GF-D8 (cell line): Measurements from ENCODE around the gene SP2.
A peak's percentile ranks its signal among the peaks of the same experiment; 100 is the strongest.
"Not testable (repeated sequence)": the region's sequence is repeated elsewhere in the genome, so short reads cannot be mapped to it uniquely, and the experiment has no call there.

Experiments used
- DNase-seq: peaks from one replicate; lab custom pipeline; 2025; lab: John Stamatoyannopoulos, UW

Gene SP2

DNA sequence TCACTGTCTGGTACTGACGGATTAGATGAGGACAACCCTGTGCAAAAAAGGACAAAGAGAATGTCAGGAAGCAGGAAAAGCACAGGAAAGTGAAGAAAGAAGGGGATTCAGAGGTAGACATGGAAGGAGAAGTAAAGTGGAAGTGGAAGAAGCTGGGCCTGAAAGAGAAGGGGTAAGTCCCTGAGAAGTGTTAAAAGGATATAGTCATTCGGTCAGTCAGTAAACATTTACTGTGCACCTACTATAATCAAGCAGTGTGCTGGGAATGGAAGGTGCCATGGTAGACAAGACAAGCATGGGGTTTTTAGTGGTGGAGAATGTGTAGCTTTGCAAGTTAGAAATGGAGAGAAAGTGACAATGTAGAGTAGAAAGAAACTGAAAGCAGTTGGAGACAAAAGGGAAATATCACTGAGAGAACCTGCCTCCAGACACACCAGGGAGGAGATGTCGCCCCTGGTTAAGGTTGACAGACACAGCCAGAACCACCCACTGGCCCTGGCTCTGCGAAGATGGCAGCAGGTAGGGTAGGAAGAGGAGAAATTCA, 4.4 kb upstream of the SP2 start:
- DNase-seq, result no peak

DNA sequence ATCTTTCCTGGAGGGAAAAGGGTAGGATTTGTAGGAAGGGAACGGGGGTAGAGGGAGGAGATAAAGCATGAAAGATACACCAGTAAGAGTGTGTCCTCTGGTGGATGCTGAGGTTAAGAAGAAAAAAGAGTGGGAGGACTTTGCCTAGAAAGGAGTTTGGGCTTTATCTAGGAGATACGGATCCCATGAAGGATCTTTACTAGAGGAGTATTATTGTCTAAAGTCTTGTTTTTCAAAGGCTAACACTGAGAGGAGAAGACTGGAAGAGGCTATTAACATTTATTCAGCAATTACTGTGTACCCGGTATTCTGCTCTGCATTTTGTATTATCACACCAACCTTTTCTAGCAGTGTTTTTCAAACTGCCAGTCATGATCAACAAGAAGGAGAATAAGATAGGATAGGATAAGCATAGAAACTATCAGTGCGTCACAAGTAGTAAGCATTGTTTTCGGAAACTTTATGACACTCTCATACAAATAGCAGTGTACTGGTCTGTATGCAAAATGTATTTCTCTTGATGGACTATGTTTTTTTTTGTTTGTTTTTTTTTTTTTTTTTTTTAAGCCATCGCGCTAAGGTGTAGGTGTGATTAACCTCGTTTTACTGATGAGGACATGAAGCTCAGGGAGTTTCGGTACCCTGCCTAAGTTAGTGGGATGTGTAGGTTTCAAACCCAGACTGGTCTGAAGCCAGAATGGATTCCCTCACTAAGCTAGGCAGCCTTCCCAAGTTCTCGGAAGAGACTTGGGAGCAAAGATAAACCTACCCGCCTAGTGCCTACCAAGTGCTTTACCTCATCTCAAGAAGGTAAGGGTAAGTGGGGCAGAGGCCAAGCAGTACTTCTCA, 1.3 kb upstream of the SP2 start:
- DNase-seq, result no peak

DNA sequence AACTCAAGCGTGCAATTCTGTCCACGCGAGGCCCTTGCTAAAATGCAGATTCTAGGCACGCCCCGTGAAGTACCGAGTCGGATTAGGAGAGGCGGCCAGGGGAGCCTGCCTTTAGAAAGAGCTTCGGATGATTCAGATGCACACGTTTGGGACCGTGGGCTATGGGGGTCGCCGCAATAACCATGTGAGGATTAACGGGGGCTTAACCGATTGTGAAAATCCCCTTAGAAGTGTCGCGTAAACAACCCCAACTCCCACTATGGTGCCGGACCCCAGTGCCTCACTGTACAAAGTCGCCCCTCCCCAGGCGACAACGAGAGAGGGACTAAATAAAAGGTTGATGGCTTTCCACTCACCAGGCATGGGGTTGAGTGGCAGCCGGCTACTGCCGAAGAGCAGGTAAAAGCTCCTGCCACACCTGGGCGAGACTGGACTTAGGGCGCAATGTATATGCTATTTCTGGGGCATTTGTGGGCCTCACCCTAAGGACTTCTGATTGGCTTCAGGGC, 635 bp upstream of the SP2 start:
- no peak for DNase-seq

DNA sequence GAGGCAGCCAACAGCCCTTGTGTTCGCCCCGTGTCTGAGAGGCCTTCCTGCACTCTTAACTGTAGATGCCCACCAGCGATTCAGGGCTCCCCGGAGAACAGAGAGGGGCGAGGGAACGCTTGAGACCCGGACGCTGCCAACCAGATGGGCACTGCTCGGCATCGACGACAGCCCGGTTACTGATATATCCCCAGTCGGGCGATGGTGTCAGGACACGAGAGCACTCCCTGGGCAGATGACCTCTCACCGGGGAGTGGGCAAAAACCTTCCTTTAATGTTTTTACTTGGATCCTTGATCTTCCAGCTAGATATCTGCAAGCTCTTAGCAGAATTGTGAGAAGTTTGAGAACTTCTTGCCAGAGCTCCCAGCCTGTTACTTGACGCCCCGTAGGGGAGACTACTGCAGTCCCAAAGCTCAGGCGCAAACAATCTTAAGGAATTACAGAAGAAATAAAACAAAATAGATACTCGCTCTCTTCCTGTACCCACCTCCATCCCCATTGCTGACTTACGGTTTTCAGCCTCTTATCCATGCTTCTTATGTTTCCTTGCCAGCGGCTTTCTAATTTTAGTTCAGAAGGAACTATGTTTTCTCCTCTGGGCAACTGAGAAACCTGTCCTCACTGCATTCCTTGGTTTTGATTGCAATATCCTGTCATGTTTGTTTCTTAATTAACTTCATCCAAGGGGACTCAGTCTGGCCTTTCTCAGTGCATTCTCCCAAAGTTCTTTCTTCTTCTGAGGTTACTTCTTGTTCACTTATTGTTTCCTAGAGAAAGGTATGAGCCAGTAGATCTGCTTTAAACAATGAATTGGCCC, 845 bp downstream of the SP2 start:
- no peak for DNase-seq

DNA sequence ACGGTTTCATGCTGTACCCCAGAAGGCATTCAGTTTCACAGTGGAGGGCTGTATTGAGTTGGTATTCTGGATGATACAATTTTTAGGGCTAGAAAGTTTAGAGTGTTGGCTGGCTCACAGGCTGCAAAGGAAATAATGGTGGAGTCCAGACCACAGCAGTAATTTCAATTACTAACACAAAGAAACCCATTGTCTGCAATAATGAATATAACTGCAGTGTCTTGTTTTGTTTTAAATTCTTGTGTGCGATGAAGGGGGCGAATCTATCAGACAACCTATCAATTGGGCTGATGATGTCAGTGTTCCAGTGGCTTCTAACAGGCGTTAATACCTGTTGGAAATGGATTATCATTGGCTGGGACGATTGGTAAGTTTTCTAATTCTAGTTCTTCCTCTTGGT, 1.5 kb downstream of the SP2 start:
- DNase-seq, result no peak

DNA sequence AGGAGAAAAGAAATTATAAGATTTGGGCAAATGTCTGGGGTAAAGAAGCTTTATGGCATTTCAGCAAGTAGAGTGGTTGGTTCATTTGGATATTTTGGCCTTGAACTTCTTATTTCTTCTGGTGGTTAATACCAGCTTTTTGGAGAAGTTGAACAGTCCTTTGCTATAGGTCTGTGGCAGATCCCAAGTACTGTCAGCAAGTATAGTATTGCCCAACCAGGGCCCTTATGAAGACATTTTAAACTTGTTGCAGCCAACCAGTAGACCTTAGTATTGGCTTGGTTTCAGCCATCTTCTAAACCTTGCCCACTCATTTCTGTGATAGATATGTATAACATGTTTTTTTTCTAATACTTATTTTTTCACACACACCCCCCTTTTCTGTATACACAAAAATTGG, 2.2 kb downstream of the SP2 start:
- peak; percentile 47 for DNase-seq

DNA sequence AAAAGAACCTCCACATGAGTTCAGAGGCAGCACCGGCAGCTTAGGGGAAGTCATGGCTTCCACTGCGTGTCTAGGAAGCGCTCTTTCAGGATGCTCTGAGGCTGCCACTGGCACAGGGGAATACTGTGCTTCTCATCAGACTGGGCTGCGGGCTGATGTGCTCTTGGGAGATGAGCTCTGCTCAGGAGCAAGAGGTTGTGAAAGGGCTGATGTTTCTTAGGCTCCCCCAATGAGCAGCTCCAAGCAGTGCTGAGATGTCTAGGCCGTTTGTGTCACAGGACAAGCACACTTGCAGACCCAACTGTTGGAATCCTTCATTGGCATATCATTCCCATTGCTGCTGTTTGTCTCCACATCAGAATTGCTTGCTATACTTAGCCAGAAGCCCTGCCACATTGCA, 3.6 kb downstream of the SP2 start:
- DNase-seq, result no peak

DNA sequence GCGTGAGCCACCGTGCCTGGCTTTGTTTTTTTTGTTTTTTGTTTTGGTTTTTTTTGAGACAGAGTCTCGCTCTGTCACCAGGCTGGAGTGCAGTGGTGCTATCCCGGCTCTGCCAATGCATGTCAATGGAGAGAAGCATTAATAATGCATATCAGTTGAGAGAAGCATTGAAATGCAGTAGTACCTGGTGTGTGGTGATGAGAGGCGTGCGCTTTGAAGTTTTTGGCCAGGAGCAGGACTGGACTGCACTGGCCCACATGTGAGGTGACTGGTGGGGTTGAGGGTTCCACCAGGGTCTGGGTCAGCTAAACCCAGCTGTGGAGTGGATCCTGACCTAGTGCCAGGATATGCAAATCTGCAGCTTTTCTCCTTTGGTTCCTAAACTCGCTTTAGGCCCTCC, 5.4 kb downstream of the SP2 start:
- DNase-seq, result no peak

DNA sequence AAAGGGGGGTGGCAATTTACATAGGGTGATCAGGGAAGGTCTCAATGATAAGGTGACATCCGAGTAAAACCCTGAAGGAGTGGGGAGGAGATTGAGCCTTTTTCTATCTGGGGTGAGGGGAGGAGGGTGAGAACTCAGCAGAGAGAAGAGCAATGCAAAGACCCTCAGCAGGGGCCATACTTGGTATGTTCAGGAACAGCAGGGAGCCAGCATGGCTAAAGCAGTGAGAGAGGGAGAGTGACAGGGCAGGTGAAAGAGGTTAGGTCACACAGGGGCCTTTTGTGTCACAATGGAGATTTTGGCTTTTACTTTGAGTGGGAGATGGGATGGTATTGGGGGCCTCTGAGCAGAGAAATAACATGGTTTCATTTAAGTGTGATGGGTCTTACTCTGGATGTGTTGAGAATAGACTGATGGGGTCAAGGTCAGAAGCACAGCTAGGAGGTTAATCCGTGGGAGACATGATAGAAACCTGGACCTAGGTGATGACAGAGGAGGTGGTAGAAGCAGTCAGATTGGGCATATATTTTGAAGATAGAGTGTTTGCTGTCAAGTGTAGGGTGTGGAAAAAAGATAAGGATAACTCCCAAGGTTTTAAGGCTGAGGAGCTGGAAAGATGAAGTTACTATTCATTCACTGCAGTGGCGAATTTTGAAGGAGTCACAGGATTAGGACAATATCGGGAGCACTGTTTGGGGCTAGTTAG, 6.2 kb downstream of the SP2 start:
- DNase-seq, result no peak

DNA sequence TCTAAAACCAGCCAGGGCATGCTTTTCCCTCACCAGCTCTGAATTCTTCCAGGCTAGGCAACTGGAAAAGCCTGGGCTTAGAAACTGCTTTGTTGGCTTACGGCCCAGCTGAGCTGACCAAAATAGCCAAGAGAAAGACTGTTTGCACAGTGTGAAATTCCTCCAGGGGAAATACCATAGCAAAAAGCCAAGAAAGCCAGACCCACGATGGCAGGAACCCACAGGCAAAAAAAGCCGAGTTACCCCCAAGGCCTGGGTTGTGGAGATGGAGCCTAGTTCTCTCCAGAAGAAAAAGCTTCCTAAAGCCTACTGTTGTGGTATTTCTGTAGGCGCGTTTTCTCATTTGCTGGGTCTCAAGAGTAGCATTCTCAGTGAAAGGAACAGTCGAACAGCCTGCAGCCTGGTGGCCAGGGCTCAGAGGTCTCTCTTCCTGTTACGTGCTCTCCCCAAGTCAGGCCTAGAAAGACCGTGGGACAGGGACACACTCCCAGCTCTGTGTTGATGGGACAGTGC, 9.2 kb downstream of the SP2 start:
- DNase-seq, result no peak

DNA sequence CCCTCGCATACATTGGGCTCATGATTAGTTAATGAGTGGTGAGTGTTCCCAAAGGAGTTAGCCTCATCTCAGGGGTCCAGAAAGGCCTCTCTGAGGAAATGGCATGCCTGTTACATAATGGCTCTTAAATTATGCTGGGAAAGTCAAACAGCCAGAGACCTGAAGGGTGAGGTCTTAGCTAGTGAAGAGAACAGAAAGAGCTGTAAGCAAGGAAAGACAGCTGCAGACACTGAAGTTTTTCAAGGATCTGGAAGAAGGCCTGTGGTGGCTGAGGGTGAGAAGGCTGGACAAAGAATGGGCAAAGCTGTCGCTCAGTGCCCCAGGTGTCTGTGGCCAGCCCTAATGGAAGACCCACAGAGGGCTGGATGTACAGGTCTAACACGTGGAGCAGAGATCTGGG, 10.4 kb downstream of the SP2 start:
- DNase-seq, result no peak

DNA sequence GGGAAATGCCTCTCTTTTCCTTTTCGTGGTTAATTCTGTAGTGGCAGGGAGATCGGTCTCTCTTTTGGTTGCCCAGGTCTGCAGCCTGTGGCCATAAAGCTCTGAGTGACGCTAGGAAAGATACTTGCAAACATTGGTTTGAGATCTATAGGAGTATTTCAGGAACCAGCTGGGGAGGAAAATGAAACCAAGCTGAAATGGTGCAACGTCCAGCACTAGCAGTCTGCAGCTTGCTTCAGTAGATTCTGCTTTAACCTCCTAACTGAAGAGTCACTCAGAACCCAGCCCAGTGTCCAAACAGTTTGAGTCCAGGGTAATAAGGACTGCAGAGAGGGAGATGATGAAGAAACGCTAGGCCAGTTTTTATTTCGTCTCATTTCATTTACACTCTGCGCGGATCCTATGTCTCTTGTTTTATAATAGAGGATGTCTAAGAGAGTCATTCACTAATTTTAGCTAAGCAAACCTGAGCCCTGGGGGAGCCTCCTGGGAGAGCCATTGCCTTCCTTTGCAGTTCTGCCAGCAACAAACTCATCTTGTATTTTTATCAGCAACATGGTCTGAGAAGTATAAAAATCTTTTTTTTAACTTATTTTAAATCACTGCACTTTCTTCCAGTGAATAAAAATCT, 12.0 kb downstream of the SP2 start:
- peak; percentile 69 for DNase-seq

DNA sequence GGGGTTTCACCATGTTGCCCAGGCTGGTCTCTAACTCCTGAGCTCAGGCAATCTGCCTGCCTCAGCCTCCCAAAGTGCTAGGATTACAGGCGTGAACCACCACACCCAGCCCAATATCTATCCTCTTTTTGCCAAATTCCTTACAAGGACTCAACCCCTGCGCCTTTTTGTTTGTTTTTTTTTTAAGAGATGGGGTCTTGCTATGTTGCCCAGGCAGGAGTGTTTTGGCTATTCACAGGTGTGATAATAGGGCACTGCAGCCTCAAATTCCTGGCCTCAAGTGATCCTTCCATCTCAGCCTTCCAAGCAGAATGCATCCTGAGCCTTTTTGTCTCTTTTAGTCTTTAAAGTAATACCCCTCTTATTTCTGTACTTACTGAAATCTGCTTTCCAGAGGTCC, 17.0 kb downstream of the SP2 start:
- no peak for DNase-seq

DNA sequence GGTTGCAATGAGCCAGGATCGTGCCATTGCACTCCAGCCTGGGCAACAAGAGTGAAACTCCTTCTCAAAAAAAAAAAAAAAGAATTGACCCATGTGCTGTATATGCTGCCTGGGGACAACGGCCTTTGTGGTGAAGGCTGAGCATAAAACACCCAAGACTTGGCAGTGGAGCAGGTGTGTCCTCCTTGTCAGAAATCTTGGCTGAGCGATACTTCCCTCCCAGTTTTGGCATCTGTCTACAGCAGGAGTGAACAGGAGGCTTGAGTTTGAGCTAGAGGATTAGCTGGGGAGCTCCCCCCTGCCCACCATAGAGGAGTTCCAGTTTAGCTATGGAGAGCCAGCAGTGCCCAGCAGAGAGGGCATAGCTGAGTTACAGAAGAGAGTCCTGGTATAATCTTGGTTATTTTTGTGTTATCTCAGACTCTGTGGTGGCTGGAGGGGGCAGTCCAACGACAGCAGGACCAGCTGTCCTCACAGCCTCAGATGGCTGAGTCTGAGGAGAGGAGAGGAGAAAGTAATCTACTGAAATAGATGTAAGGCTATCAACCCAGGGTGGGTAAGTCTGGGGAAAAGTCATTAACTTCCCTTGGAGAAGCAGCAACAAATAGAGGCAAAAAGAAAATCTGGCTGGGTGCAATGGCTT, 18.4 kb downstream of the SP2 start:
- DNase-seq, result no peak

DNA sequence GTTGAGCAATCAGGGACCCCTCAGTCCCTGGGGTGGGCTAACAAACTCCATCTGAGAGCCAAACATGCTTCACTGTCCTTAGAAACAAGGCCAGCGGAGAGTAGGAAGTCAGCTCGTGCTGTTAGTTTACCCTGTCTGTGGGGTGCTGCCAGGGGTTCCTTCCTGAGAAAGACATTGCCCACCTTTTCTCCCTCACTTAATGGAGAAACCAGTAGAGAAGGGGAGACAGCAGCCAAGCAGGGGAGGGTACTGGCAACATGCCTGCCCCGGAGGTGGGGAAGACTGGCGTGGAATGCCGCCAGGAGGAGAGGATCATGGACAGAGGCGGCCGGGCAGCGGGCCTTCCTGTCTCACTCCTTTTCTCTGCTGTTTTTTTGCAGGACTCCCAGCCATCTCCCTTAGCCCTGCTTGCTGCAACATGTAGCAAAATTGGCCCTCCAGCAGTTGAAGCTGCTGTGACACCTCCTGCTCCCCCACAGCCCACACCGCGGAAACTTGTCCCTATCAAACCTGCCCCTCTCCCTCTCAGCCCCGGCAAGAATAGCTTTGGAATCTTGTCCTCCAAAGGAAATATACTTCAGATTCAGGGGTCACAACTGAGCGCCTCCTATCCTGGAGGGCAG, 19.9 kb downstream of the SP2 start:
- no peak for DNase-seq

DNA sequence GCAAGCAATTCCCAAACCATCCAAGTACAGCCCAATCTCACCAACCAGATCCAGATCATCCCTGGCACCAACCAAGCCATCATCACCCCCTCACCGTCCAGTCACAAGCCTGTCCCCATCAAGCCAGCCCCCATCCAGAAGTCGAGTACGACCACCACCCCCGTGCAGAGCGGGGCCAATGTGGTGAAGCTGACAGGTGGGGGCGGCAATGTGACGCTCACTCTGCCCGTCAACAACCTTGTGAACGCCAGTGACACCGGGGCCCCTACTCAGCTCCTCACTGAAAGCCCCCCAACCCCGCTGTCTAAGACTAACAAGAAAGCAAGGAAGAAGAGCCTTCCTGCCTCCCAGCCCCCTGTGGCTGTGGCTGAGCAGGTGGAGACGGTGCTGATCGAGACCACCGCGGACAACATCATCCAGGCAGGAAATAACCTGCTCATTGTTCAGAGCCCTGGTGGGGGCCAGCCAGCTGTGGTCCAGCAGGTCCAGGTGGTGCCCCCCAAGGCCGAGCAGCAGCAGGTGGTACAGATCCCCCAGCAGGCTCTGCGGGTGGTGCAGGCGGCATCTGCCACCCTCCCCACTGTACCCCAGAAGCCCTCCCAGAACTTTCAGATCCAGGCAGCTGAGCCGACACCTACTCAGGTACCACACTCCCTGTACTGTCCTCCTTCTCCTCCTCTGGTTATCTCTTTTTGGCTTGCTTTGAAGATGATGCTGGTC, 20.6 kb downstream of the SP2 start:
- DNase-seq, result no peak

DNA sequence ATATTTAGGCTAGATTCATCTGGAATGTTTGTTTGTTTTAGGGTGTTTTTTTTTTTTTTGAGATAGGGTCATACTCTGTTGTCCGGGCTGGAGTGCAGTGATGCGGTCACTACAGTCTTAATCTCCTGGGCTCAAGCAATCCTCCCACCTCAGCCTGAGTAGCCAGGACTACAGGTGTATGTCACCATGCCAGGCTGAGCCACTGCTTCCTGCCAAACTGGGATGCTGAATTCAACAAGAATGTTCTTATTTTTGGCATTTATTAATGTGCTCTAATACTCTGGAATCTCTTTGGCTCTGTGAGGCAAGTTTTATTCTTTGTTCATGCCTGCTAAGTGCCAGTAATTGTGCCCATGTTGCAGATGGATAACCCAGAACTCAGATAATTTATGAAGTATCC, 21.5 kb downstream of the SP2 start:
- DNase-seq, result no peak

DNA sequence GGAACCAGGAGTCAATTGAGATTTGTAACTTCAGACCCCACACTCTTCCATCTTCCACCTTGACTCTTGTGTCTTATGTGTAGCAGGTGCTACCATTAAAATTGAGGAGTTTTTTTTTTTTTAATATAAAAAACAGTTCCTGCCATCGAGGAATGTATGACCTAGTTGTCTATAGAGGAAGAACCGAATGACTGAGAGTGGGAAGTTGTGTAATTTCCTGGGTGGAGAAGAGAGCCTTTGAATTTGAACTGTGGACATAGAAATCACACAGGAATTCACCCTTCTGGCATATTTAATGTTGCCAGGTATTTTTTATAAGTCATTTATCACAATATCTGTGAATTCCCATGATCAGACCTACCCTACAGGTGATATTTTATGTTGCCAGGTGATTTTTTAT, 22.0 kb downstream of the SP2 start:
- peak; percentile 21 for DNase-seq

DNA sequence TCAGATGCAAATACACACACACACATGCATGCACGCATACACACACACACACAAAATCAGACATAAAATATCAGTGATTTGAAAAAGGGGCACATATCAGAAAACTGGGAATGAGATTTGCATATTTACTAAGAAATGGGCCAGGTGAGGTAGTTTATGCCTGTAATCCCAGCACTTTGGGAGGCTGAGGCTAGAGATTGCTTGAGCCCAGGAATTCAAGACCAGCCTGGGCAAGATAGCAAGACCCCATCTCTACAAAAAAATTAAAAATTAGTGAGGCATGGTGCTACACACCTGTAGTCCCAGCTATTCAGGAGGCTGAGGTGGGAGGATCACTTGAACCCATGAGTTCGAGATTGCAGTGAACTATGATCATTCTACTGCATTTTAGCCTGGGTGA, 23.0 kb downstream of the SP2 start:
- no peak for DNase-seq

DNA sequence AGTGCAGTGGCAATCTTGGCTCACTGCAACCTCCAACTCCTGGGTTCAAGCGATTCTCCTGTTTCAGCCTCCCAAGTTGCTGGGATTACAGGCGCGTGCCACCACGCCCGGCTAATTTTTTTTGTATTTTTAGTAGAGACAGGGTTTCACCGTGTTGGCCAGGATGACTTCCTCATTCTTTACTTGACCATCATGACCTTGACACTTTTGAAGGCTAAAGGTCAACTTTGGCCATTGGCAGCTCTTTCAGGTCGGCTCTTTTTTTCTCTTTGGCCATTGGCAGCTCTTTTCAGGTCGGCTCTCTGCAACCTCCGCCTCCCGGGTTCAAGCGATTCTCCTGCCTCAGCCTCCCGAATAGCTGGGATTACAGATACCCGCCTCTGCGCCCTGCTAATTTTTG, 23.9 kb downstream of the SP2 start:
- DNase-seq, result not testable (repeated sequence)
